ENCODE measurements around the gene ZNF414. TPM values are rescaled to one million over a fixed set of nuclear protein-coding genes. Genes with fewer than 3 reads are reported as not detected.

The ZNF414 gene
- polyA plus RNA-seq, 2 of the 4 experiments (the other 2 are of a cell fraction): 2.8 to 22.1 TPM

GRCh38 chr19:8536282-8536681 is 22.3 kb upstream of the ZNF414 start:
- WGBS (ENCODE audit: missing lambda C conversion rate): 80% methylated on average over 4 of the region's 22 CpGs
- ChIA-PET CTCF (no interaction called here), POLR2A (no interaction called here)
- DNase-seq (ENCODE audit: low read depth in 1 of 2, low spot score in 1 of 2) (no peak), ATAC-seq (no peak), FAIRE-seq (no peak)
- no peaks in the 10 kb centered on the region for H3K9me3 ChIP-seq
- no peaks in the 10 kb centered on the region for H3K4me1 ChIP-seq
- TF ChIP-seq TP53 (CRISPR knock-in tag; IDR thresholded peaks at IDR 0.05) (no peak), PHF8 (IDR thresholded peaks at IDR 0.05; ENCODE audit: borderline replicate concordance, low read depth) (no peak), MYC (IDR thresholded peaks at IDR 0.05; ENCODE audit: borderline replicate concordance, low read length) (no peak), USF2 (IDR thresholded peaks at IDR 0.05) (no peak), HES2 (IDR thresholded peaks at IDR 0.05) (no peak), ESRRA (IDR thresholded peaks at IDR 0.05; ENCODE audit: borderline replicate concordance, low read length) (no peak), E2F6 (IDR thresholded peaks at IDR 0.05; ENCODE audit: borderline replicate concordance, low read depth) (no peak), HOXB5 (CRISPR knock-in tag; IDR thresholded peaks at IDR 0.05) (no peak), MAX (IDR thresholded peaks at IDR 0.05) (no peak), FOXS1 (CRISPR knock-in tag; IDR thresholded peaks at IDR 0.05) (no peak), SMC3 (IDR thresholded peaks at IDR 0.05) (no peak), CEBPB (IDR thresholded peaks at IDR 0.05) (no peak)
- H3K4me3 ChIP-seq: no peak overlapping the region
- H3K4me2 ChIP-seq: no peak overlapping the region
- H3K27ac ChIP-seq: no peak overlapping the region

GRCh38 chr19:8532225-8532624 is 18.3 kb upstream of the ZNF414 start:
- Histone ChIP-seq H3K4me2 (no peak overlapping the region), H3K27ac (no peak overlapping the region), H3K9me3 (no peaks in the 10 kb centered on the region), H3K4me1 (peaks cover under 1% of the 10 kb centered on the region; the same call in 1 of the 3 replicates), H3K4me3 (no peak overlapping the region)
- TF ChIP-seq FOSB (CRISPR knock-in tag; IDR thresholded peaks at IDR 0.05): no peak
- no peak for TF ChIP-seq PBX3 (IDR thresholded peaks at IDR 0.05)
- TF ChIP-seq GATA3 (IDR thresholded peaks at IDR 0.05; ENCODE audit: borderline replicate concordance): no peak
- TF ChIP-seq RCOR1 (IDR thresholded peaks at IDR 0.05; ENCODE audit: low read depth, low read length): no peak
- no peak for TF ChIP-seq BCL3 (IDR thresholded peaks at IDR 0.05)
- no peak for TF ChIP-seq RNF2 (IDR thresholded peaks at IDR 0.05; ENCODE audit: borderline replicate concordance, low read depth)
- no peak for TF ChIP-seq REST (IDR thresholded peaks at IDR 0.05)
- TF ChIP-seq TFCP2L1 (CRISPR knock-in tag; IDR thresholded peaks at IDR 0.05): no peak
- no peak for TF ChIP-seq ELK1 (IDR thresholded peaks at IDR 0.05; ENCODE audit: low read depth, low read length)
- no peak for DNase-seq (ENCODE audit: low read depth in 1 of 2, low spot score in 1 of 2)
- no peak for ATAC-seq
- ChIA-PET POLR2A (no interaction called here), CTCF (interaction anchor here (0.6 kb wide), 1 partner anchor 289 kb away, joined by 5 read pairs; no protein-coding TSS in a partner anchor)
- no peak for FAIRE-seq
- 95% methylated on average over 2 of the region's 2 CpGs for WGBS (ENCODE audit: missing lambda C conversion rate)

Data from A549 (cell line).